ENCODE measurements around the gene KCNJ4.
"Not testable (repeated sequence)": the region's sequence is repeated elsewhere in the genome, so short reads cannot be mapped to it uniquely, and the experiment has no call there.

Gene KCNJ4

GRCh38 chr22:38402204-38402603 is 52.8 kb downstream of the KCNJ4 start:
- H4K20me1 ChIP-seq (ENCODE audit: insufficient read depth, low read length) = no peaks in the 10 kb centered on the region
- H3K4me2 ChIP-seq (ENCODE audit: low read depth, low read length) = no peak overlapping the region
- no peaks in the 10 kb centered on the region for H3K9me2 ChIP-seq (replicated peaks; ENCODE audit: insufficient read depth, low read length)
- no peaks in the 10 kb centered on the region for H3K4me1 ChIP-seq (ENCODE audit: low read length)
- no peak overlapping the region for H3K9ac ChIP-seq (ENCODE audit: low read length)
- peaks cover 6% of the 10 kb centered on the region; the same call in 1 of the 2 replicates for H3F3A ChIP-seq (ENCODE audit: insufficient read depth, low read length)
- no peak overlapping the region for H2AFZ ChIP-seq (ENCODE audit: low read length)
- H3K36me3 ChIP-seq (replicated peaks; ENCODE audit: insufficient read depth, low read length) = no peaks in the 10 kb centered on the region
- no peaks in the 10 kb centered on the region for H3K27me3 ChIP-seq (replicated peaks; ENCODE audit: insufficient read depth, low read length)
- H3K27ac ChIP-seq (ENCODE audit: low read length) = no peak overlapping the region
- H3K79me2 ChIP-seq (ENCODE audit: low read length) = peaks cover 13% of the 10 kb centered on the region
- no peaks in the 10 kb centered on the region for H3K9me3 ChIP-seq (replicated peaks; ENCODE audit: insufficient read depth, low read length)
- TF ChIP-seq CTCF (IDR thresholded peaks at IDR 0.05; ENCODE audit: low read length) (no peak), EZH2phosphoT487 (IDR thresholded peaks at IDR 0.05; ENCODE audit: low read length) (no peak)
- DNase-seq = no peak
- no peak overlapping the region for H3K4me3 ChIP-seq (ENCODE audit: low read length)

- H3K4me2 ChIP-seq (ENCODE audit: low read depth, low read length) = no peak overlapping the region
Measured at GRCh38 chr22:38401336-38402084, 53.5 kb downstream of the KCNJ4 start.

GRCh38 chr22:38400256-38400655 is 54.7 kb downstream of the KCNJ4 start:
- DNase-seq; H3K9me2 ChIP-seq (replicated peaks; ENCODE audit: insufficient read depth, low read length); H3K27ac ChIP-seq (ENCODE audit: low read length); H3K4me2 ChIP-seq (ENCODE audit: low read depth, low read length); H3K36me3 ChIP-seq (replicated peaks; ENCODE audit: insufficient read depth, low read length); H3K9ac ChIP-seq (ENCODE audit: low read length); H4K20me1 ChIP-seq (ENCODE audit: insufficient read depth, low read length); H2AFZ ChIP-seq (ENCODE audit: low read length); H3K4me1 ChIP-seq (ENCODE audit: low read length); H3K9me3 ChIP-seq (replicated peaks; ENCODE audit: insufficient read depth, low read length); H3K4me3 ChIP-seq (ENCODE audit: low read length); H3K27me3 ChIP-seq (replicated peaks; ENCODE audit: insufficient read depth, low read length): not testable (repeated sequence)
- Histone ChIP-seq H3F3A (ENCODE audit: insufficient read depth, low read length) (peaks cover 21% of the 10 kb centered on the region), H3K79me2 (ENCODE audit: low read length) (peaks cover 33% of the 10 kb centered on the region)

More at GRCh38 chr22:38401336-38402084, 53.5 kb downstream of the KCNJ4 start:
- TF ChIP-seq CTCF (IDR thresholded peaks at IDR 0.05; ENCODE audit: low read length) (no peak), EZH2 (optimal IDR thresholded peaks at IDR 0.05; ENCODE audit: low read depth, low read length) (no peak), EZH2phosphoT487 (IDR thresholded peaks at IDR 0.05; ENCODE audit: low read length) (no peak)
- Histone ChIP-seq H3K79me2 (ENCODE audit: low read length) (peaks cover 20% of the 10 kb centered on the region), H3K27me3 (replicated peaks; ENCODE audit: insufficient read depth, low read length) (no peaks in the 10 kb centered on the region), H4K20me1 (ENCODE audit: insufficient read depth, low read length) (no peaks in the 10 kb centered on the region), H3K9me2 (replicated peaks; ENCODE audit: insufficient read depth, low read length) (no peaks in the 10 kb centered on the region), H3K9ac (ENCODE audit: low read length) (no peak overlapping the region), H3K27ac (ENCODE audit: low read length) (no peak overlapping the region), H2AFZ (ENCODE audit: low read length) (no peak overlapping the region), H3K4me3 (ENCODE audit: low read length) (no peak overlapping the region), H3K9me3 (replicated peaks; ENCODE audit: insufficient read depth, low read length) (no peaks in the 10 kb centered on the region), H3K36me3 (replicated peaks; ENCODE audit: insufficient read depth, low read length) (no peaks in the 10 kb centered on the region), H3K4me1 (ENCODE audit: low read length) (no peaks in the 10 kb centered on the region), H3F3A (ENCODE audit: insufficient read depth, low read length) (peaks cover 12% of the 10 kb centered on the region)
- no peak for DNase-seq

All from MM.1S (cell line).